NCI-H524 (cell line): ENCODE data around the gene ANO8.
"Not testable (repeated sequence)": the region's sequence is repeated elsewhere in the genome, so short reads cannot be mapped to it uniquely, and the experiment has no call there.

Experiments
- DNase-seq, 2 experiments: peaks; one replicate each; lab custom pipeline; 2025; lab: John Stamatoyannopoulos, UW

The ANO8 gene

GRCh38 chr19:17309965-17310461 lies 24.6 kb downstream of the ANO8 start:
- DNase-seq: no peak

DNA sequence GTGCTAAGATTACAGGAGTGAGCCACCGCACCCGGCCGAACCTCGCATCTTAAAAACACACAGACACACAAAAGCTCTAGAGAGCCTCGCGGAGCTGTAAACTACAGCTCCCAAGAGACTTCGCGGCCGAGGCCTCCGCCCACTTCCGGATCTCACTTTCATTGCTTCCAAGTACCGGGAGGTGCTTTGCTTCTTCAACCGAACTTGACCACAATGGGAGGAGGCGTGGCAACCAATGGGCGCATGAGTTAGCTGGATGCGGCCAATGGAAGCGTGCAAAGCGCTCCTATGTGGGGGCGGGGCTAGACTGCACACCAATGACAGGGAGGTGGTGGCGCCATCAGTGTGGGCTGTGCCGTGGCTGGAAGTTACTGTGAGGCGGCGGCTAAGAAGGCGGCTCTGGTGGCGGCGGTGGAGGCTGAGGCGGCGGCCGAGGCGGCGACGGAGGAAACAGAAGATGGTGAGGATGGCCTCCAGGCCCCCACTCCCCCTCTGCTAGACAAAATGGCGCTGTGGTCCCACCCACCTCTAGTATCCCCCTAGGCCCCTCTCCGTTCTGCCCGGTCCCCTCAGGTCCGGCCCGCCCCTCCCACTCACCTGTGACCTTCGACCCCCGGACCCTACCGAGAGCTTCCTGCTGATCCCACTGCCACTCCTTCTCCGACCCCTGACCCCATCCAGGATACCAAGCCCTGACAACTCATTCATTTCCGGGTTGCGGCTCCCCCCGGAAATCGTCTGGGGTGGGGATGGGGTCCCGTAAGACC lies 25.3 kb downstream of the ANO8 start, which contains the start of gene DDA1:
Gene DDA1 (plus strand): TSS at position 366 of the 767 bp plus-strand sequence. CDS start 92 bp downstream, at position 458.
- peak; percentile 99 to 100 for DNase-seq

- DNase-seq: no peak
Observed at GRCh38 chr19:17307876-17308377, 26.7 kb downstream of the ANO8 start.

GRCh38 chr19:17306285-17306714 lies 28.4 kb downstream of the ANO8 start:
- peak in 1 of 2 experiments; percentile 55 for DNase-seq

DNA sequence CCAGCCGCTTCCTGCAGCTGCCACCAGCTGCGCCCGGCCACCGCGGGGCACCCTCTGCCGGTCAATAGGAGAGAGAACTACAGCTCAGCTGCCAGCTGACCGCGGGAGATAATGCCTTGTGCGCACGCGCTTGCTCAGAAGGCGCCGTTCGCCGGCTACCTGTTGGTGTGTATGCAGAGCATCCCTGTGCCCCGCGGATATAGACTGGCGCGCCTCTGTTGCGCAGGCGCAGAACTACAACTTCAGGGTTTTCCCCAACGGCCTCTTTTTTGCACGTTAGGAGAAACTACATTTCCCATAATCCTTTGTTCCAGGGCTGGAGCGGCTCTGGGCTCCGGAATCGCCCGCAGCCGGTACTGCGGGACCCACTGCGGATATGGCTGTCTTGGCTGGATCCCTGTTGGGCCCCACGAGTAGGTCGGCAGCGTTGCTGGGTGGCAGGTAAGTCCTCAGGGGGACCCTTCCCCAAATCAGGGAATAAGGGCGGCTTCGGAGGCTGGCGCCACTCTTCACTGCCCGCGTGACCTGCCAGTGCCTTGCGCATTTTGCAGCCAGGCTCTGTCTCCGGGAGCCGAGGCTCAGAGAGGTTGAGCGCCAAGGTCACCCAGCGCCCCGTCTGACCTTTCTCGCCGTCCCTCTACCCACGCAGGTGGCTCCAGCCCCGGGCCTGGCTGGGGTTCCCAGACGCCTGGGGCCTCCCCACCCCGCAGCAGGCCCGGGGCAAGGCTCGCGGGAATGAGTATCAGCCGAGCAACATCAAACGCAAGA lies 29.0 kb downstream of the ANO8 start, which contains the start of gene MRPL34:
Gene MRPL34 (plus strand): TSS at position 356 of the 768 bp plus-strand sequence. CDS start 21 bp downstream, at position 377.
- DNase-seq: peak; percentile 100

DNA sequence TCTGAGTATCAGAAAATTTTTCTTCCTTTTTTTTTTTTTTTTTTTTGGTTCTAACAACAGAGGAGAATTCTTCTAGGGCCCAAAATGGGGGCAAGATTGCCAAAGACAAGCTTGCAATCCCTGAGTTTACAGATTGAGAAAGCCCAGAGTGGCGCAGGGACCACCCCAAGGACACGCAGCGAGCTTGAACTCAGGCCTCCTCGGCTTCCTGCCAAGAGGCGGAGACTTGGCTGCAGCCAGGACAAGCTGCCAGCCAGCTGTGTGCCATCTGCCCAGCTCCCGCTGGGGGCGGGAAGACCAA lies 29.5 kb downstream of the ANO8 start:
- no peak for DNase-seq

- no peak for DNase-seq
Observed at GRCh38 chr19:17304386-17305215, 30.1 kb downstream of the ANO8 start.

DNA sequence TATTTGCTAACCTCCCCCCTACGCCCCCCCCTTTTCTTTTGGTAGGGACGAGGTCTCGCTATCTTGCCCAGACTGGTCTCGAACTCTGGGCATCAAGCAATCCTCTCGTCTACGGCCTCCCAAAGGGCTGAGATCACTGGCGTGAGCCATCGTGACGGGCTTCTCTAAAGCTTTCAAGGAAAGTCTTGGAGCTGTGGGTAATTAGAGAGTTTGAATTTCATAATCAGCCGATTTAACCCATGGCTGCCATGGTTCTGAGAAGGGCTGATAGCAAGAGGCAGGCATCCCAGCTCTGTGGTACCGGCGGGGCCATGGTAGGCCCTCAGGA lies 30.8 kb downstream of the ANO8 start:
- DNase-seq: peak in 1 of 2 experiments; percentile 27

- DNase-seq: peak; percentile 91 to 97
Observed at GRCh38 chr19:17303167-17303939, 31.3 kb downstream of the ANO8 start, which contains the start of gene ABHD8. TSS of gene ABHD8 (minus strand) at chr19:17303425. CDS start at chr19:17301616, 1,809 bp downstream.

GRCh38 chr19:17302391-17303166 lies 32.1 kb downstream of the ANO8 start:
- peak in 1 of 2 experiments; percentile 62 for DNase-seq

DNA sequence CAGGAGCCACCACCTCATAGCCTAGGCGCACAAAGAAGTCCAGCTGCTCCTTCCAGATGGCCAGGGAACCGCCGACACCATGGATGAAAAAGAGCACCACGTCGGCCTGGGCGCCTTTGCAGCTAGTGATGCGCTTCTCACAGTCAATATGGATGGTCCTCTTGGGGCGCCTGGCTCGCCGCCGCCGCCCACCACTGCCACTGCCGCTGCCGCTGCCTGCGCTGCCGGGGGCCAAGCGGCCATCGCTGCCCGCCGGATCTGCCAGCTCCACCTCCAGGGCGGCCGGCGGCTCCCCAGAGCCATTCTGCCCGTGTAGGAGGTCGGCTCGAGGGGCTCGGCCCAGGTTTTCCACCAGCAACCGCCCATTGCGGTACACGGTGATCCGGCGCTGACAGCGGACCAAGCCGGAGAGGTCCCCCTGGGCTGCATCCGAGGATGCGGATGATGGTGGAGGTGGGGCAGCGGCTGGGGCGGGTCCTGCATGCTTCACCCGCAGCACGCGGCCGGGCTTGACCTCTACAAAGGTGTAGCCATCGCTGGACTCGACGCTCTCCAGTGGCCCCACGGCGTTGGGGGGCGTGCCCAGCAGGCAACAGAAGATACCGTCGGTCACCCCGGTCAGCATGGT lies 33.5 kb downstream of the ANO8 start:
- DNase-seq: no peak

DNA sequence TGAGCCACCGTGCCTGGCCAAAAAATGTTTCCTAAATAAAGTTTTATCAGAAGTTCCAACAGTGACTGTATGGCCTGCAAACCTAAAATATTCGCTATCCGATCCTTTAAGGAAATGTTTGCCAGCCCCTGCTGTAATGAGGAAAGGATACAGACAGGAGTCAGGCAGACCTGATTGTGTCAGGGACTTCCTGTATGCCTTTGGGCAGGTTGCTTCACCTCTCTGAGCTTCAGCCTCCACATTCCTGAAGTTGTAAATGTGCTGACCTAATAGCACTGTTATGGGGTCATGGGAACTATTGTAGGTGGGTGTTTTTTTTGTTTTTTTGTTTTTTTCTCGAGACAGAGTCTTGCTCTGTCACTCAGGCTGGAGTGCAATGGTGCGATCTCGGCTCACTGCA lies 37.7 kb downstream of the ANO8 start:
- DNase-seq: no peak

GRCh38 chr19:17296273-17296672 lies 38.4 kb downstream of the ANO8 start:
- DNase-seq: peak in 1 of 2 experiments; percentile 31

GRCh38 chr19:17295551-17295950 lies 39.1 kb downstream of the ANO8 start:
- DNase-seq: not testable (repeated sequence)

DNA sequence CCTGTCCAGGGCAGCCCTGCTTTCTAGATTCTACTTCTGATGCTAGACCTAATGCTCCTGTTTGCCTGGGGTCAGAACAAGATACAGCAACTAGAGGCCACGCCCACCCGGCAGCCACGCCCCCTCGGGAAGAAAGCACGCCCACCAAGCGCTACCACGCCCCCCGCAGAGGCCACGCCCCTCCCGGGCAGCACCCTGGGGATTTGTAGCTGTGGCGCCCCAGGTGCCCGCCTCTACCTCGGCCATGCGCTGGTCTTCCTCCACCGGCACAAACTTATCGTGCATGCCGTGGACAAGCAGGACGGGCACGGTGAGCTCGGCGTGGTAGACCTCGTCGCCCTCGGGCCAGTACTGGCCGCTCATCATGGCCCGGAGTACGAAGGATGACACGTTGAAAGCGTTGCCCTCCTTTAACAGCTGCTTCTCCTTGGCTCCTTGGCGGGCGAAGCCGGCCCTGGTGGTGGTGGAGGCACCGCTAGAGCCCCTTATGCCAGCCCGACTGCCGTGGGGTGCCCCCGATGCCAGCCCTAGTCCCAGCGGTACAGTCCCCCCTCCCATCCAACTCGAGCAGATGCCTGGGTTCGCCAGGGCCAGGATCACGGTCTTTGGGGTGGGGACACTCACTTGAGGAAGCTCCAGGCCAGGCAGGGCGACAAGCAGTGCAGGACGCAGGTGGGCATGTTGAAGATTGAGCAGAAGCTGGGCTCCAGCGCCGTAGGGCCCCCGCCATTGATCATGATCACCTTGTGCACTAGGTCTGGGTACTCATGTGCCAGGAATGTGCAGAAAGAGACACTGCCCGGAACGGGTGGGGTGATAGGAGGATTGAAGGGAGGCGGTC lies 40.4 kb downstream of the ANO8 start:
- DNase-seq: no peak

- DNase-seq: no peak
Observed at GRCh38 chr19:17293605-17294004, 41.0 kb downstream of the ANO8 start.

DNA sequence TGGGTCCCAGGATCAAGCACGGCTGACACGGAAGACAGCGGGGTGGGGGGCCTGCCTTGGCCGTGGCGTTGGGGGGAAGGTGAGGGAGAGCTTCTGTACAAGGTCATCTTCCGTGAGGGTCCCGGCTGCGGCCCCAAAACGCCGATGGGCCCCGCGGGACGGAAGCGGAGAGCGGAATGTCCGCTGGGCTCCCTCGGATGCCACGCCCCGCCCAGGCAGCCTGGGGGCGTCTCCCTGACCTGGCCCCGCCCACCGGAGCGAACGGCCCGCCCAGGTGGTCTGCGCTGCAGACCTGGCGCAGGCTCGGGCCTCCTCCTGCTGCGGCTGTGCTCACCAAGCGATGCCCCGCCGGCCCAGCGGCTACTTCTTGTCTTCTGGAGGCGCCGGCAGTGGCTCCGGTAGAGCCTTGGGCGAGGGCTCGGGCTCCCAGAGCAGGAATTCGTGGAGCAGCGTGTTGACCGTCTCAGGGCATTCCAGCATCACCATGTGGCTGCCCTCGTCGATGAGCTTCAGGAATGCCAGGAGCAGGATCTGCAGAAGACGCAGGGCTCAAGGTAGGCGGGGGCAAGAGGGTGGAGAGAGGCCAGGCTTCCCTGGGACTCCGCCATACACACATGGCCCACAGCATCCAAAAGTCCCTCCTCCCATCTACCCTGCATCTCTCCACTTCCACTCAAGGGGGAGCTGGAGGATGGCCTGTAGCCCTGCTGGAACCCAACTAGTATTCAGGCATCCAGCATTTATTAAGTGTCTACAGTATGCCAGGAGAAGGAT lies 42.2 kb downstream of the ANO8 start:
- DNase-seq: peak; percentile 88 to 89

DNA sequence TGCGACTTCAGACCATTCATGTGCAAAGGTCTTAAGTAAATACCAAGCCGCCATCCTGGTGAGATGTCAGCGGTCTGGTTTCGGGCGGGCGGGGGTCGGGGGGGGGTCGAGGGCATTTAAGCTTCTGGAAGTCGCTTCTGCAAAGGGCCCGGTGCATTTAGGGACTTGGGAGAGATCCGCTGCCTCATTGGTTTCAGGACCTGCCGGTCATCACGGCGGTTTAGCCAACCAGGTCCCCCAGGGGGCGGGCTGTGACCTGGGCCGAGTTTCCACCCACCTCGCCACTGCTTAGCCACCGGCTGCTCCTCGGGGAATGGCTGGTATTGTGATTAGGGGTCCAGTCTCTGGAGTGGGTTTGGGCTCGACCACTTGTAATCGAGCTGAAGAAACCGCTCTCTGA lies 45.2 kb downstream of the ANO8 start:
- peak; percentile 12 to 70 for DNase-seq
